GM19463 (cell line): ENCODE measurements around the gene GXYLT2.

ENCODE experiments used
- ATAC-seq: cut with Tn5 transposase; IDR thresholded peaks from one replicate; pipeline ENCODE4 v1.9.1; 2021; ENCODE audit warnings: mild to moderate bottlenecking, moderate library complexity; ENCODE audit not compliant: unreplicated experiment

Gene GXYLT2

DNA sequence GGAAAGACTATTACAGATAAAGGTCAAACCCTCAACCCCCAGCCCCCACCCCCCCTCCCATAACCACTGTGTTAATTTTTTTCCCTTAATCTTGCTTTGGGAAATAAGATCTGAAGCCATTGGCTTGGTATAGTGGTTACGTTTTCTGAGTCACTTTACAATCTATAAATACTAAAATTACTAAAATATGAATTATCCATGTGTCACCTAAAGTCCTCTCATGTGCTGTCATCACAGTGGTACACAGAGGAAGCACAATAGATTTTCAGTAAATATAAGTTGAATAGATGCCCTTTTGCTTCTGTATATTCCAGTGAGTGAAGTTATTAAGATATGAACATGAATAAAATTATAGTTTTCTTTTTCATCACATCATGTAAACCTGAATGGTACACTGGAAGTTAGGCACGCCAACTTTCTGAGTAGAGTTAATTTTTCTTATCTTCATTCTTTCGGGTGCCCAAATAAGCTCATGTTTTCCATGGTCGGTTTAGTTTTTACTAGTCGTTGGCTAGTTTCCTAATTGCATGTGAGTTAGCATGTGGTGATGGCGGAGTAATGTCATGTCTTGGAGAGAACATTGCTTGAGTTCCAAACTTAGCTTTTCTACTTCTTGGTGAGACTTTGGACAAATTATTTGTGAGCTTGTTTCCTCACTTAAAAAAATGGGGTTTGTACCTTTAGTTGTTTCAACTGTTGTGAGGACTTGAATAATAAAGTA lies 120.3 kb downstream of the GXYLT2 start:
- no peak for ATAC-seq

DNA sequence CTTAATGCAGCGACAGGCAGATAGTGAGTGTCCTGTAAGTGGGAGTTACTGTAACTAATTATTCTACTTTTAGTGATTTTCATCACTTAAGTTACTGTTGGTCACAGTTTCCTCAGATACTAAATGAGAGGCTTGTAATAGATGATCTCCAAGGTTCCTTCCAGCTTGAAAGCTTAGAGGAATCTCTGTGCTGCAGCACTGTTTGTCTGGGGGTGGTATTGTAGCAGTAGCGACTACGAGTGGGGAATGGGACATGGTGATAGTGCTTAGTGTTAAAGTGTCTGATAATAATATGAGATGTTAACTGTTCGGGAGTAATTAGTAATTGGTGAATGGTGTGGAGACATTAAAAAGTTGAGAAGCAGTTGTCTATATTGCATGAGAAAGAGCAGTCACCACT lies 121.2 kb downstream of the GXYLT2 start:
- ATAC-seq: no peak

DNA sequence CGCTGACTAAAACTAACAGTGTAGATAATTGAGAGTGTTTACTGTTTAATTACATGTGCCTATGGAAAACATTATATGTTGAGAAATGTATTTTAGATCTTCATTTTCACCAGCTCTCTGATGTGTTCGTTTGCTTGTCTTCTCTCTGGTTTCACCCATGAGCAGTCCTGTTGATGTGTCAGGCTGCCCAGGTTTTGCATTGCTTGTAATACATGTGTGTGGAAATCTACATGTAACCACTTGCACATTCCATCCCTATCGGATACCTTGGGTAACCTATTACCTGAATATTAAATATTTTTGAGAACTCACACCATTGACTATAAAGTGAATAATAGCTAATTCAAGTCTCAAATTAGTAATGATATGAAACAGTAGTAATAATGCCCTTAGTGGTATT lies 121.9 kb downstream of the GXYLT2 start:
- no peak for ATAC-seq

DNA sequence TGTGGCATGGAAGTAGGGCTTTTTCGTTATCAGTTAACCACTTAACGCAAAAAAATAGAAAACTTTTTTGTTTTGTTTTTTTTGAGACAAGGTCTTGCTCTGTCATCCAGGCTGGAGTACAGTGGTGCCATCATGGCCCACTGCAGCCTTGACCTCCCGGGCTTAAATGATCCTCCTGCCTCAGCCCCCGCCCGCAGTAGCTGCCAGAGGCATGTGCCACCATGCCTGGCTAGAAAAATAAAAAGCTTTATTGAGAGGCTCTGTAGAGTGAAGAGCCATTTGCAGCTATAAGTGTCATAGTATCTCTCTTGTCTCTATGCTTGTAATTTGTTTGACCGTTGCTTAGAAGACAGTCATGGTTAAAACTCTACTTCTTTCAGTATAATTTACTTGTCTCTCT lies 122.3 kb downstream of the GXYLT2 start:
- no peak for ATAC-seq

DNA sequence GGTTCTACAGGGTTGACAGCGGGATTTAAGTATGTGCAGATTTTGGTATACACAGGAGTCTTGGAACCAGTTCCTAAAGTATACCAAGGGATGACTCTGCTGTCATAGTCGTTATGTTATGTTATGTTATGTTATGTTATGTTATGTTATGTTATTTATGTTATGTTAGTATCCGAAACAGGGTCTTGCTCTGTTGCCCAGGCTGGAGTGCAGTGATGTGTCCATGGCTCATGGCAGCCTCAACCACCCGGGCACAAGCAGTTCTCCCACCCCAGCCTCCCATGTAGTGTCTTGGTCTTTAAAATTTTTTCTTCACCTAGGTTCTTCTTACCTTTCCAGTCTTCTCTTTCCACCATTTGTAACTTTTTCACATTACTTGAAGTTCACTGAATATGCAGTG lies 130.5 kb downstream of the GXYLT2 start:
- ATAC-seq: no peak

DNA sequence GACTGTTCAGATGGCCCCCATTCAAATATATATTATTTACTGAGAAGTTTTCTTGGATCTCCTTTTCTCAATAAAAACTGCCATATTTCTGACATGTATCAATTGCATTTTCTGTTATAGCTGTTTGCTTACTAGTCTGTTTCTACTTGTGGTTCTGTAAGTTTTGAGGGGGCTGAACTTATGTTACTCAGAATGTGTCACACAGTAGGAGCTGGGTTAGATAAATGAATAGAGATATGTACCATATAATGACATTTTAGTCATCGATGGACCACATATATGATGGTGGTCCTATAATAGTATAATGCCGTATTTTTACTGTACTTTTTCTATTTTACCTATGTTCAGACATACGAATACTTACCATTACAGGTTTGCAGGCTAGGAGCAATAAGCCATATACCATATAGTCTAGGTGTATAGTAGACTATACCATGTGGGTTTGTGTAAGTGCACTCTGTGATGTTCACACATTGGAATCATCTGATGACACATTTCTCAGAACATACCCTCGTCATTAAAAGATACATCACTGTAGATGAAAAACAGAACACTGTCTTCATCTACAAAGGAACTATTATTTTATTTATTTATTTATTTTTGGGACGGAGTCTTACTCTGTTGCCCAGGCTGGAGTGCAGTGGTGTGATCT lies 131.1 kb downstream of the GXYLT2 start:
- no peak for ATAC-seq

DNA sequence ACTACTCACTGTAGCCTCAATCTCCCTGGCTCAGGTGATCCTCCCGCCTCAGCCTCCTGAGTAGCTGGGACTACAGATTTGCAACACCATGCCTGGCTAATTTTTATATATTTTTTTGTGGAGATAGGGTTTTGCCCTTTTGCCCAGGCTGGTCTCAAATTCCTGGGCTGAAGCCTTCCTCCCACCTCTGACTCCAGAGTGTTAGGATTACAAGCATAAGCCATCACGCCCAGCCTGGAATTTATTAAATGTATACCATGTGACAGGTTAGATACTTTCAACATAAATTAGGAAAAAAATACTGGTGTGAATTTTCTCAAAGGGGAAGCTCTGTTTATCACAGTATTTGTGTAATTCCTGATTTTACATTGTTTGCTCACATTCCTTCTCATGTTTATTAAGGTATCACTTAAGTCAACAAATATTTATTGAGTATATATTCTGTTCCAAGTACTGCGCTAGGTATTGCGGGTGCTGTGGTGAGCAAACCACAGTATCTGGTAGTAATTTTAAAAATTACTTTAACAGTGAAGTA lies 133.5 kb downstream of the GXYLT2 start:
- ATAC-seq: no peak

DNA sequence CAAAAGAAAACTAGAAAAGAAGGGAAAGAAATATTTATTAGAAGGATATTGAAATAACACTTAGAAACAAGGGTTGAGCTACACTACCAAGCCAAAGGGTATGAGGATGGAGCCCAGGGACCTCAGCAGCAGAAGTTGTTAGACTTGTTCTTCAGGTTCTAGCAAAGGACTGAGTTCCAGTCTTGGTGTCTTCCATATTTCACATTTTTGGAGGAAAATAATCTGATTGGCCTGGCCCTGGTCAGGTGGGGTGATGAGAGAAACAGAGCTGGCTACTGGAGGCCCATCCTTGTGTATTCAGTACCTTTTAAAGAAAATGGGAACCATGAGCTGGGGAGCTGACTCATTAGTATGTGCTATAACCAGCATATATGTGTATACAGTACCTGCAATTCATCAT lies 137.0 kb downstream of the GXYLT2 start:
- ATAC-seq: no peak

DNA sequence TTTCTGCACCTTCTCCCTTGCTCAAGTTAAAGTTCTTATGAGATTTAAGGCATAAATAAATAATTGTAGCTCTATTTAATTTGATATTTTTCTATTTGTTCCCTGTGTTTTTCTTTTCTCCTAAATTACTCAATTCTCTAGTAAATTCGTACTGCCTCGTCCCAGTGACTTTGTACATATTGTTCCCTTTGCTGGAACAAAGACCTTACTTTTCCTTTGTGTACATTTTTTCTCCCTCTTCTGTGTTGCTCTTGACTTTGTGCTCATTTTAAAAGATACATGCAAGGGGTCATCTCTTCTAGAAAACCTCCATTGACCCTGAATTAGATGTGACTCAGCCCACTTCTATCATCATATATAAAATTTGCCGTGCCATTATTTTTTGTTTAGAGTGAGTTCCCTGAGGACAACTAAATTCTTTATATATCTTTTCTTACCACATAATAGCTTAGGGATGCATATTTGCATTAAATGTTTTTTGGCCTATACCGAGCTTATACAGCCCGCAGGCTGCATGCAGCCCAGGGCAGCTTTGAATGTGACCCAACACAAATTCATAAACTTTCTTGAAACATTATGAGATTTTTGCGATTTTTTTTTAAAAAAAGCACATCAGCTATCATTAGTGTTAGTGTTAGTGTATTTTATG lies 138.4 kb downstream of the GXYLT2 start:
- ATAC-seq: no peak
